Mesenchymal stem cell (in vitro differentiated cells and primary cell): ENCODE measurements around the gene ZNF567.
"Not testable (repeated sequence)": the region's sequence is repeated elsewhere in the genome, so short reads cannot be mapped to it uniquely, and the experiment has no call there.

Source experiments
- DNase-seq: peaks from one replicate; pipeline ENCODE4 v3.0.0-alpha.2; 2013
- H2AFZ ChIP-seq: one replicate; pipeline ENCODE4 v1.6.1; 2013; ENCODE audit warnings: low read depth, mild to moderate bottlenecking, control low read depth, inconsistent platforms, low read length, moderate library complexity
- H2AK5ac ChIP-seq: 2 replicates; pipeline ENCODE4 v1.6.1; 2013; ENCODE audit warnings: low read length, moderate library complexity, mild to moderate bottlenecking, inconsistent platforms; ENCODE audit not compliant: severe bottlenecking
- H2BK120ac ChIP-seq: one replicate; pipeline ENCODE4 v1.6.1; 2013; ENCODE audit warnings: low read depth, mild to moderate bottlenecking, inconsistent platforms, low read length, moderate library complexity
- H2BK12ac ChIP-seq, 2 experiments: one replicate each; pipeline ENCODE4 v1.6.1; 2013; ENCODE audit warnings: inconsistent platforms in 2 of 2, low read length in 2 of 2, mild to moderate bottlenecking in 2 of 2, moderate library complexity in 2 of 2, control low read depth in 1 of 2
- H2BK15ac ChIP-seq: one replicate; pipeline ENCODE4 v1.6.1; 2013; ENCODE audit warnings: mild to moderate bottlenecking, low read depth, inconsistent platforms; ENCODE audit not compliant: poor library complexity, severe bottlenecking
- H2BK5ac ChIP-seq: 2 replicates; pipeline ENCODE4 v1.6.1; 2013; ENCODE audit warnings: low read depth, mild to moderate bottlenecking, low read length, control low read depth, inconsistent platforms; ENCODE audit not compliant: poor library complexity, severe bottlenecking
- H3K14ac ChIP-seq, 2 experiments: one replicate each; pipeline ENCODE4 v1.6.1; 2013; ENCODE audit warnings: inconsistent platforms in 2 of 2, low read length in 2 of 2, control low read depth in 1 of 2, mild to moderate bottlenecking in 1 of 2, moderate library complexity in 1 of 2
- H3K18ac ChIP-seq, 2 experiments: one replicate each; pipeline ENCODE4 v1.6.1; 2013; ENCODE audit warnings: inconsistent platforms in 2 of 2, low read length in 2 of 2, control low read depth in 1 of 2, low read depth in 1 of 2, mild to moderate bottlenecking in 1 of 2
- H3K23ac ChIP-seq, 2 experiments: one replicate each; pipeline ENCODE4 v1.6.1; 2013; ENCODE audit warnings: inconsistent platforms in 2 of 2, low read length in 2 of 2, mild to moderate bottlenecking in 2 of 2, moderate library complexity in 2 of 2, control low read depth in 1 of 2
- H3K27ac ChIP-seq: 2 replicates; pipeline ENCODE4 v1.5.1; 2013; ENCODE audit warnings: mild to moderate bottlenecking, moderate library complexity, low read length, control low read depth, inconsistent platforms; ENCODE audit not compliant: poor library complexity, severe bottlenecking
- H3K27me3 ChIP-seq, 2 experiments: 2 replicates each; pipeline versions ENCODE4 v1.6.1 to v1.7.0; 2013; ENCODE audit warnings: low read length in 2 of 2, mild to moderate bottlenecking in 2 of 2, moderate library complexity in 2 of 2, control low read depth in 1 of 2, inconsistent platforms in 1 of 2; ENCODE audit not compliant: control insufficient read depth in 1 of 2, insufficient read depth in 1 of 2
- H3K36me3 ChIP-seq, 2 experiments: 2 replicates each; pipeline versions ENCODE4 v1.6.1 to v1.7.0; 2013; ENCODE audit warnings: low read length in 2 of 2, control low read depth in 1 of 2, inconsistent platforms in 1 of 2, low read depth in 1 of 2, mild to moderate bottlenecking in 1 of 2; ENCODE audit not compliant: insufficient read depth in 2 of 2, control insufficient read depth in 1 of 2
- H3K4ac ChIP-seq, 2 experiments: one replicate each; pipeline ENCODE4 v1.6.1; 2013; ENCODE audit warnings: inconsistent platforms in 2 of 2, low read length in 2 of 2, mild to moderate bottlenecking in 2 of 2, moderate library complexity in 2 of 2, control low read depth in 1 of 2, low read depth in 1 of 2
- H3K4me1 ChIP-seq: 2 replicates; pipeline ENCODE4 v1.6.1; 2013; ENCODE audit warnings: low read depth, low read length, control low read depth; ENCODE audit not compliant: control insufficient read depth, insufficient read depth
- H3K4me2 ChIP-seq: 2 replicates; pipeline ENCODE4 v1.6.1; 2013; ENCODE audit warnings: low read length, mild to moderate bottlenecking, inconsistent platforms; ENCODE audit not compliant: poor library complexity, severe bottlenecking
- H3K4me3 ChIP-seq, 2 experiments: 2 replicates each; pipeline versions ENCODE4 v1.5.1 to v1.7.0; 2013; ENCODE audit warnings: low read length in 2 of 2, mild to moderate bottlenecking in 2 of 2, control low read depth in 1 of 2, low read depth in 1 of 2; ENCODE audit not compliant: insufficient read depth in 1 of 2
- H3K79me1 ChIP-seq: replicated peaks from 2 replicates; pipeline ENCODE4 v1.6.1; 2013; ENCODE audit warnings: mild to moderate bottlenecking, control low read depth, low read length, inconsistent platforms; ENCODE audit not compliant: poor library complexity, severe bottlenecking
- H3K9ac ChIP-seq: 2 replicates; pipeline ENCODE4 v1.7.0; 2013; ENCODE audit warnings: mild to moderate bottlenecking, low read length, moderate library complexity
- H3K9me3 ChIP-seq: 2 replicates; pipeline ENCODE4 v1.7.0; 2013; ENCODE audit warnings: mild to moderate bottlenecking, low read length; ENCODE audit not compliant: control insufficient read depth
- H4K8ac ChIP-seq: one replicate; pipeline ENCODE4 v1.6.1; 2013; ENCODE audit warnings: inconsistent platforms, mild to moderate bottlenecking, low read length, moderate library complexity
- H4K91ac ChIP-seq: one replicate; pipeline ENCODE4 v1.6.1; 2013; ENCODE audit warnings: mild to moderate bottlenecking, low read length, inconsistent platforms
- WGBS: methylation state at CpG from one replicate; pipeline ENCODE4 v1.1.7; 2013; ENCODE audit warnings: mixed read lengths; 5-methylcytosine and 5-hydroxymethylcytosine counted together

The ZNF567 gene

DNA sequence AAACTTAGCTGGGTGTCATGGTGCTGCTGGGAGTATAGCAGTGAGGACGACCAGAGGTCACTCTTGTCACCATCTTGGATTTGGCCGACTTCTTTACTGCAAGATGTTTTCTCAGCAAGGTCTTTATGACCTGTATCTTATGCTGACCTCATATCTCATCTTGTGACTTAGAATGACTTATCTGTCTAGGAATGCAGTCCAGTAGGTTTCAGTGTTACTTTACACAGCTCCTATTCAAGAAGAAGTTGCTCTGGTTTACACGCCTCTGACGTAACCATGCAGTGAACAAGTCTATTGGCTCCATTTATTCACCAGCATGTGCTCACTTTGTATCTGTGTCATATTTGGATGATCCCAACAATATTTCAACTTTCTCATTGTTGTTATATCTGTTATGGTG is 58.5 kb downstream of the ZNF567 start:
- WGBS: 96% methylated on average over 4 of the region's 4 CpGs

DNA sequence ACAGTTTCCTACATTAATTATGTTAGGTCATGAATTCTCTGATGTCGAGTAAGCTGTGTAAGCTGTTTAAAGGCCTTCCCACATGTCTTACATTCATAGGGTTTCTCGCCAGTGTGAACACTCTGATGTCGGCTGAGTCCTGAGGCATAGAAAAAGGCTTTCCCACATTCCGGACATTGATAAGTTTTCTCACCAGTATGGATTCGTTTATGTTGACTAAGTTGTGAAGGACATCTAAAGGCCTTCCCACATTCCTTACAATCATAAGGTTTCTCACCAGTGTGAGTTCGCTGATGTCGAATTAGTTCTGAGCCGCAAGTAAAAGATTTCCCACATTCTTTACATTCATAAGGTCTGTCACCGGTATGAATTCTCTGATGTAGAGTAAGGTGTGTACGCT is 60.3 kb downstream of the ZNF567 start:
- no peak overlapping the region for H3K27ac ChIP-seq
- no peak for DNase-seq
- peaks cover 6% of the 10 kb centered on the region for H3K79me1 ChIP-seq
- H3K18ac ChIP-seq: no peak overlapping the region
- no peak overlapping the region for H4K8ac ChIP-seq
- WGBS: 97% methylated on average over 6 of the region's 10 CpGs
- H3K9me3 ChIP-seq: peaks cover 97% of the 10 kb centered on the region
- no peak overlapping the region for H3K9ac ChIP-seq
- peak overlapping the region in 1 of 2 experiments; percentile 45 for H3K4me3 ChIP-seq
- H3K4ac ChIP-seq: no peak overlapping the region
- no peaks in the 10 kb centered on the region for H3K4me1 ChIP-seq
- H2BK12ac ChIP-seq: no peak overlapping the region
- no peak overlapping the region for H2AK5ac ChIP-seq
- H3K23ac ChIP-seq: no peak overlapping the region
- no peaks in the 10 kb centered on the region for H3K27me3 ChIP-seq
- no peak overlapping the region for H2BK5ac ChIP-seq
- H3K4me2 ChIP-seq: no peak overlapping the region
- no peak overlapping the region for H2AFZ ChIP-seq
- no peak overlapping the region for H4K91ac ChIP-seq
- H3K14ac ChIP-seq: no peak overlapping the region
- H2BK15ac ChIP-seq: no peak overlapping the region
- H2BK120ac ChIP-seq: no peak overlapping the region
- peaks cover 27 to 58% of the 10 kb centered on the region in 2 experiments for H3K36me3 ChIP-seq

More for the DNA sequence above, 58.5 kb downstream of the ZNF567 start:
- H3K36me3 ChIP-seq: peaks cover 23 to 43% of the 10 kb centered on the region in 2 experiments
- no peak overlapping the region for H4K8ac ChIP-seq
- no peak overlapping the region for H2BK5ac ChIP-seq
- no peak overlapping the region for H2AK5ac ChIP-seq
- no peak overlapping the region for H3K27ac ChIP-seq
- no peak overlapping the region for H3K18ac ChIP-seq
- H2BK12ac ChIP-seq: no peak overlapping the region
- no peak overlapping the region for H3K9ac ChIP-seq
- no peak overlapping the region for H3K14ac ChIP-seq
- no peak overlapping the region for H3K23ac ChIP-seq
- H2BK15ac ChIP-seq: no peak overlapping the region
- H3K27me3 ChIP-seq: no peaks in the 10 kb centered on the region
- H3K4me2 ChIP-seq: no peak overlapping the region
- no peak overlapping the region for H3K4ac ChIP-seq
- no peak overlapping the region for H2BK120ac ChIP-seq
- H3K4me1 ChIP-seq: no peaks in the 10 kb centered on the region
- no peak overlapping the region for H2AFZ ChIP-seq
- peaks cover 93% of the 10 kb centered on the region for H3K9me3 ChIP-seq
- H4K91ac ChIP-seq: no peak overlapping the region
- peak overlapping the region in 1 of 2 experiments; percentile 15 for H3K4me3 ChIP-seq
- H3K79me1 ChIP-seq: peaks cover 6% of the 10 kb centered on the region
- DNase-seq: no peak

DNA sequence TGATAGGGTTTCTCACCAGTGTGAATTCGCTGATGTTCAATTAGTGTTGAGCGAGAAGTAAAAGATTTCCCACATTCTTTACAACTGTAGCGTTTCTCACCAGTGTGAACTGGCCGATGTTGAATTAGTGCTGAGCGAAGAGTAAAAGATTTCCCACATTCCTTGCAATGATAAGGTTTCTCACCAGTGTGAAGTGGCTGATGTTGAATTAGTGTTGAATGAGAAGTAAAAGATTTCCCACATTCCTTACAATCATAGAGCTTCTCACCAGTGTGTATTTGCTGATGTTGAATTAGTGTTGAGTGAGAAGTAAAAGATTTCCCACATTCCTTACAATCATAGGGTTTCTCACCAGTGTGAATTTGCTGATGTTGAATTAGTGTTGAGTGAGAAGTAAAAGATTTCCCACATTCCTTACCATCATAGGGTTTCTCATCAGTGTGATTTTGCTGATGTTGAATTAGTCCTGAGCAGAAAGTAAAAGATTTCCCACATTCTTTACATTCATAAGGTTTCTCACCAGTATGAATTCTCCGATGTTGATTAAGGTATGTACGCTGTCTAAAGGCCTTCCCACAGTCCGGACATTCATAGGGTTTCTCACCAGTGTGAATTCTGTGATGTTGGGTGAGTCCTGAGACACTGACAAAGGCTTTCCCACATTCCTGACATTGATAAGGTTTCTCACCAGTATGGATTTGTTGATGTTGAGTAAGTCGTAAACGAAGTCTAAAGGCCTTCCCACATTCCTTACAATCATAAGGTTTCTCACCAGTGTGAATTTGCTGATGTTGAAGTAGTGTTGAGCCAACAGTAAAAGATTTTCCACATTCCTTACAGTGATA is 61.2 kb downstream of the ZNF567 start:
- DNase-seq: no peak
- Histone ChIP-seq H3K9me3 (peaks cover 97% of the 10 kb centered on the region), H3K79me1 (peaks cover 6% of the 10 kb centered on the region), H2AK5ac (no peak overlapping the region), H3K14ac (no peak overlapping the region), H2BK5ac (no peak overlapping the region), H2BK120ac (no peak overlapping the region), H2BK15ac (no peak overlapping the region), H4K91ac (no peak overlapping the region), H4K8ac (no peak overlapping the region), H3K23ac (no peak overlapping the region), H2BK12ac (no peak overlapping the region), H2AFZ (no peak overlapping the region), H3K9ac (no peak overlapping the region), H3K27ac (no peak overlapping the region), H3K4me2 (no peak overlapping the region), H3K4ac (no peak overlapping the region), H3K36me3 (peaks cover 27 to 64% of the 10 kb centered on the region in 2 experiments), H3K27me3 (no peaks in the 10 kb centered on the region), H3K4me1 (no peaks in the 10 kb centered on the region), H3K4me3 (peak overlapping the region in 1 of 2 experiments; percentile 45), H3K18ac (no peak overlapping the region)
- over 99% methylated on average over 7 of the region's 10 CpGs for WGBS

DNA sequence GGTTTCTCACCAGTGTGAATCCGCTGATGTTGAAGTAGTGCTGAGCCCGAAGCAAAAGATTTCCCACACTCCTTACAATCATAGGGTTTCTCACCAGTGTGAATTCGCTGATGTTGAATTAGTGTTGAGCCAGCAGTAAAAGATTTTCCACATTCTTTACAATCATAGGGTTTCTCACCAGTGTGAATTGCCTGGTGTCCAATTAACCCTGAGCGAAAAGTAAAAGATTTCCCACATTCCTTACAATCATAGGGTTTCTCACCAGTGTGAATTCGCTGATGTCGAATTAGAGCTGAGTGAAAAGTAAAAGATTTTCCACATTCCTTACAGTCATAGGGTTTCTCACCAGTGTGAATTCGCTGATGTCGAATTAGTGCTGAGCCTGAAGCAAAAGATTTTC is 62.2 kb downstream of the ZNF567 start:
- H2AK5ac ChIP-seq, H2BK120ac ChIP-seq, DNase-seq, H3K4ac ChIP-seq, H2BK15ac ChIP-seq, H3K27me3 ChIP-seq, H2BK5ac ChIP-seq, H2BK12ac ChIP-seq, H3K18ac ChIP-seq, H3K4me1 ChIP-seq, H3K79me1 ChIP-seq, H4K8ac ChIP-seq, H3K9ac ChIP-seq, H2AFZ ChIP-seq, H4K91ac ChIP-seq, H3K23ac ChIP-seq, H3K27ac ChIP-seq, H3K4me2 ChIP-seq, H3K14ac ChIP-seq: not testable (repeated sequence)
- Histone ChIP-seq H3K9me3 (peaks cover 96% of the 10 kb centered on the region), H3K36me3 (peaks cover 28 to 67% of the 10 kb centered on the region in 2 experiments), H3K4me3 (peak overlapping the region in 1 of 2 experiments; percentile 45)
- WGBS: 100% methylated on average over 5 of the region's 8 CpGs
